Tibial nerve (tissue), 4 donors: ENCODE data around the gene SYTL3.

Source experiments
- CTCF ChIP-seq, 5 experiments: fragments of 200-600 bp in 3 of 5; fragments of 450-650 bp in 2 of 5; sonication (generic) in 3 of 5; IDR thresholded peaks; one replicate each; pipeline ENCODE4 v1.5.1; 2016 to 2019; ENCODE audit warnings: antibody characterized with exemption in 5 of 5, mild to moderate bottlenecking in 3 of 5, moderate library complexity in 2 of 5
- EP300 ChIP-seq, 2 donors: sonication (generic); formaldehyde crosslinking; IDR thresholded peaks; one replicate each; pipeline ENCODE4 v1.6.1; 2017; ENCODE audit warnings: antibody characterized with exemption in 2 of 2, mild to moderate bottlenecking in 1 of 2
- POLR2A ChIP-seq, 2 donors: fragments of 450-650 bp; IDR thresholded peaks; one replicate each; pipeline ENCODE4 v1.6.1; 2017; ENCODE audit warnings: antibody characterized with exemption in 2 of 2, mild to moderate bottlenecking in 2 of 2, moderate library complexity in 2 of 2

GRCh38 chr6:158609455-158610155, 40.2 kb upstream of the SYTL3 start:
- TF ChIP-seq CTCF (IDR thresholded peaks at IDR 0.05) (no peak), POLR2A (IDR thresholded peaks at IDR 0.05) (no peak), EP300 (IDR thresholded peaks at IDR 0.05) (no peak)
